ENCODE results near the gene NEK6. TPM values are rescaled to one million over a fixed set of nuclear protein-coding genes. Genes with fewer than 3 reads are reported as not detected.

Gene NEK6
- total RNA-seq, 6 donors from 2014 or later: 33.8 to 144 (median 59.7) TPM

DNA sequence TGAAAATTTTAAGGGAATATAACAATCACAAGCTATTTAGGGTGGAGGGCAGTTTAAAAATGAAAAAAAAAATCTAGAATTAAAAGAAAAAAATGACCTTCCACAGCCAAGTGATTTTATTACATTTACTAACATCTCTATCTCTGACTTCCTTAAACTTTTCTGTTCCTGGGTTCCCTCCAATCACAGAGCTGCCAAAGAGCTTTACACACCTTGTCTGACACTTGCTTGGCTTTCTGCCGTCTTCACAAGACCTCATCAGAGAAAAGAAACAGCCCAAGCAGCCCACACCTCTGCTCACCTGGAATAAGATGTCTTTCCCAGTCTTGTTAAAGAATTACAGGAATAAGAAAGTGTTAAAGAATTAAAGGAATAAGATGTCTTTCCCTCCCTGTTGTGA, 118.6 kb downstream of the NEK6 start:
- Histone ChIP-seq H3K4me1 (peaks cover 0 to 4% (median 0%) of the 10 kb centered on the region in 4 donors), H3K27me3 (no peaks in the 10 kb centered on the region), H3K36me3 (peaks cover 0 to 24% (median 0%) of the 10 kb centered on the region in 4 donors), H3K9me3 (no peaks in the 10 kb centered on the region), H3K4me3 (no peak overlapping the region), H3K27ac (no peak overlapping the region)
- TF ChIP-seq POLR2A (IDR thresholded peaks at IDR 0.05): no peak
- TF ChIP-seq POLR2AphosphoS5 (IDR thresholded peaks at IDR 0.05): no peak
- TF ChIP-seq, protein P1, sequence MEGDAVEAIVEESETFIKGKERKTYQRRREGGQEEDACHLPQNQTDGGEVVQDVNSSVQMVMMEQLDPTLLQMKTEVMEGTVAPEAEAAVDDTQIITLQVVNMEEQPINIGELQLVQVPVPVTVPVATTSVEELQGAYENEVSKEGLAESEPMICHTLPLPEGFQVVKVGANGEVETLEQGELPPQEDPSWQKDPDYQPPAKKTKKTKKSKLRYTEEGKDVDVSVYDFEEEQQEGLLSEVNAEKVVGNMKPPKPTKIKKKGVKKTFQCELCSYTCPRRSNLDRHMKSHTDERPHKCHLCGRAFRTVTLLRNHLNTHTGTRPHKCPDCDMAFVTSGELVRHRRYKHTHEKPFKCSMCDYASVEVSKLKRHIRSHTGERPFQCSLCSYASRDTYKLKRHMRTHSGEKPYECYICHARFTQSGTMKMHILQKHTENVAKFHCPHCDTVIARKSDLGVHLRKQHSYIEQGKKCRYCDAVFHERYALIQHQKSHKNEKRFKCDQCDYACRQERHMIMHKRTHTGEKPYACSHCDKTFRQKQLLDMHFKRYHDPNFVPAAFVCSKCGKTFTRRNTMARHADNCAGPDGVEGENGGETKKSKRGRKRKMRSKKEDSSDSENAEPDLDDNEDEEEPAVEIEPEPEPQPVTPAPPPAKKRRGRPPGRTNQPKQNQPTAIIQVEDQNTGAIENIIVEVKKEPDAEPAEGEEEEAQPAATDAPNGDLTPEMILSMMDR (IDR thresholded peaks at IDR 0.05): no peak
- TF ChIP-seq EP300 (IDR thresholded peaks at IDR 0.05): no peak
- WGBS, 2 donors: 68 to 77% methylated on average over 1 of the region's 1 CpG
- DNase-seq (no peak), ATAC-seq (ENCODE audit: low FRiP score in 2 of 2) (no peak)

DNA sequence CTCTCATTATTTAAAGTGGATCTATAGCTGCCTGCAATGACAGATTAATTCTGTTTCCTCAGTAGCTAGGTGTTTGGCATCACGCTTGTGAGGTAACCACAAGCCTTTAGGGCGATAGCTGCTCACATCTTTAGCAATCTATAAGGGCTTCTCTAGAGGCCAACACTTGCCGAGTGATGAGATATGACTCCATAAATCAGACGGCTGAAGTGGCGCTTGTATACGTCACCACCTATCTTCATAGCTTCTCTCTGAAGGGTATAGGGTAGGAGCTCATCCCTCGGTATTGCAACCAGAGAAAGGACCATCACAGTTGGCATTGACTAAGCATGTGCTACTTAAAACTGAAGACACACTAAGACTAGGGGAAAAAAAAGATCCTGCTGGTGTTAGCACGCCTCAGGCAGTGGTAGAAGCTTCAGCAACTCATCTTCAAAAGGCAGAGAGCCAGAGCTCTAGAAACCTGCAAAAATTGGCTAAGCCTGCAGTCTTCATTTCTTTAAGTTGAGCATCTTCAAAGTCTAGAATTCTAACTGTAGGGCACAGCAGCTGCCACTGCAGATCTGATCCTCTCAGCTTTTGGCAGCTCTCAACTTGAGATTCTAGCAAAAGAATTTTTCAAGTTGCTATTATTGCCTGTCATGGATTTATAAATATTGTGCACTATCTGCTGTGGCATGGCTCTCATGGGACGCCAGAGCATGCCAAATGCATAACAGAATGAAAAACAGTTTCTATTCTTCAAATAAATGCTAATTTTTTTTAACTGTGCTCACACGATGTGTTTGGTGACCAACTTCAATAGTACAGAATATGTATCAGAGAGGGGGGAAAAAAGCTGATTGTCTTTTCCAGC, 120.0 kb downstream of the NEK6 start:
- ATAC-seq (ENCODE audit: low FRiP score in 2 of 2): no peak
- H3K36me3 ChIP-seq: peaks cover 0 to 26% (median 0%) of the 10 kb centered on the region in 4 donors
- TF ChIP-seq POLR2AphosphoS5 (IDR thresholded peaks at IDR 0.05) (no peak), EP300 (IDR thresholded peaks at IDR 0.05) (no peak), POLR2A (IDR thresholded peaks at IDR 0.05) (no peak)
- TF ChIP-seq, protein P1 (IDR thresholded peaks at IDR 0.05): no peak

DNA sequence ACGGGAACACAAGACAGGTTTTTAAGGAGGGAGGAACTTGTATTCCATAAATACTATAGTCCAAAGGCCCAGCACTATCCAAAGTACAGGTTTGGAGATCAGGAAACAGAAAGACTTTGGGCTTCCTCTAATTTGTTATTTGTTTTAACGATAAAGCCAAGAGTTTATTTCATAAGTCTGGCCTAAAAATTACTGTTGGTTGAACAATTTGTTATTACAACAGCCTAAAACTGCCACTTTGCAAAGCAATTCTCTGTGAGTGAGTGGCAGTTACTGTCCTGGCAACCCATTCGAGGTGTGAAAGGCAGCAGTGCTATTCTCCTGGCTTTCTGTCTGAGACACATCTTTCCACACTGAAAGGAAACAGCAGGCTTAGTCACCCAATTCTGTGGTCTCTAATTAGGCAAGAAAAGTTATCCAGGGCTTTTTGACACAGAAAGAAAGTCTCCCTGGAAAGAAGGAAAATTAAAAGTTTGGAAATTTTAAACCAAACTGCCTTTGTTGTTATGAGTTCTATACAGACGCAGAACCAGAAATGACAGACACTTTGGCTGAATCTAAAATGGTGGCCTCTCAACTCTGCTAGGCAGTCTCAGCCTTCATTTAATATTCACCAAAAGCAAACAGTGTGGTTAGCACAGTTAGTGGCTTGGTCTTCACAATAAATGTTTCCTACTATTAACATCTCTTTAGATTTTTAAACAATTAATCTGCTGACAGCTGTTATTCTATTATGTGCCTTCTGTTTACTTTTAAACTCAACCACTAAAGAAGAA, 123.6 kb downstream of the NEK6 start:
- Histone ChIP-seq H3K27ac (no peak overlapping the region), H3K4me1 (peaks cover 0 to 3% (median 0%) of the 10 kb centered on the region in 4 donors), H3K9me3 (no peaks in the 10 kb centered on the region), H3K4me3 (no peak overlapping the region), H3K36me3 (peaks cover 0 to 36% (median 9%) of the 10 kb centered on the region in 4 donors), H3K27me3 (no peaks in the 10 kb centered on the region)
- no peak for ATAC-seq (ENCODE audit: low FRiP score in 2 of 2)
- no peak for DNase-seq
- TF ChIP-seq POLR2AphosphoS5 (IDR thresholded peaks at IDR 0.05): no peak
- no peak for TF ChIP-seq EP300 (IDR thresholded peaks at IDR 0.05)
- TF ChIP-seq, protein P1 (IDR thresholded peaks at IDR 0.05): no peak
- TF ChIP-seq POLR2A (IDR thresholded peaks at IDR 0.05): no peak
- WGBS, 2 donors: 61 to 68% methylated on average over 4 of the region's 4 CpGs

More for the DNA sequence above, 120.0 kb downstream of the NEK6 start:
- H3K27ac ChIP-seq: no peak overlapping the region
- no peaks in the 10 kb centered on the region for H3K27me3 ChIP-seq
- H3K4me1 ChIP-seq: no peaks in the 10 kb centered on the region
- H3K9me3 ChIP-seq: no peaks in the 10 kb centered on the region
- H3K4me3 ChIP-seq: no peak overlapping the region
- no peak for DNase-seq
- WGBS, 2 donors: 76 to 77% methylated on average over 10 of the region's 10 CpGs

DNA sequence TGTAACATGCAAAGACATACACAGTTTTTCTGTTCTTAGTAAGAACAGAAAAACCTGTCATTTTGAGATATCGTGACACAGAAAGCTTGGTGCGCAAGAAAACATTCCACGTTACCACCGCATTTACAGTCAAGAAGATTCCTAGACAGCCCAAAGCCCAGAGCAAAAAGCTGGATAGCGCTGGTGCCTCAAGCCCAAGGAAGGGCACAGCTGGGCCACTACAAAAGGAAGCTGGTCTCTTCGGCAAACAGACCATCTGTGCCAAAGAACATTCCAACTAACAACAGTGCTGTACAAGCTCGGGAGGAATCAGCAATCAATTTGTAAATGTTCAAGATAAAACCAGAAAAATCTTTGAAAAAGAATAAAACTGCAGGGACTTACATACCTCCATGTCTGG, 126.5 kb downstream of the NEK6 start:
- Histone ChIP-seq H3K27me3 (no peaks in the 10 kb centered on the region), H3K4me1 (peaks cover 3 to 22% (median 13%) of the 10 kb centered on the region in 4 donors), H3K4me3 (no peak overlapping the region), H3K36me3 (peaks cover 0 to 35% (median 9%) of the 10 kb centered on the region in 4 donors), H3K9me3 (no peaks in the 10 kb centered on the region), H3K27ac (no peak overlapping the region)
- 88 to 91% methylated on average over 7 of the region's 7 CpGs for WGBS, 2 donors
- TF ChIP-seq EP300 (IDR thresholded peaks at IDR 0.05) (no peak), POLR2AphosphoS5 (IDR thresholded peaks at IDR 0.05) (no peak), POLR2A (IDR thresholded peaks at IDR 0.05) (no peak)
- TF ChIP-seq, protein P1 (IDR thresholded peaks at IDR 0.05): no peak
- DNase-seq: no peak
- ATAC-seq (ENCODE audit: low FRiP score in 2 of 2): no peak

Data from upper lobe of left lung (tissue), 6 donors.